Prostate gland (tissue), 2 donors: ENCODE measurements around the gene C2orf69. TPM values are rescaled to one million over a fixed set of nuclear protein-coding genes. Genes with fewer than 3 reads are reported as not detected.

Experiments
- DNase-seq: peaks from one replicate; pipeline ENCODE4 v3.0.0-alpha.2; 2019; ENCODE audit warnings: low spot score
- H3K27ac ChIP-seq, 2 donors: fragments of 200-600 bp; sonication (generic); 2 replicates each; pipeline ENCODE4 v1.5.1; 2017 to 2019
- H3K27me3 ChIP-seq: fragments of 200-600 bp; sonication (generic); replicated peaks from 2 replicates; pipeline ENCODE4 v1.5.1; 2019; ENCODE audit not compliant: insufficient read depth
- H3K36me3 ChIP-seq, 2 donors: fragments of 200-600 bp; sonication (generic); 1 replicate in 1 of 2; 2 replicates in 1 of 2; pipeline versions ENCODE4 v1.5.1 to v1.8.1; 2017 to 2019
- H3K4me1 ChIP-seq: fragments of 200-600 bp; sonication (generic); replicated peaks from 2 replicates; pipeline ENCODE4 v1.5.1; 2019
- H3K4me3 ChIP-seq, 2 donors: fragments of 200-600 bp; sonication (generic); 2 replicates each; pipeline ENCODE4 v1.5.1; 2017 to 2019
- H3K9me3 ChIP-seq: fragments of 200-600 bp; sonication (generic); 2 replicates; pipeline ENCODE4 v1.5.1; 2017
- CTCF ChIP-seq, 4 experiments: fragments of 200-600 bp in 2 of 4; fragments of 450-650 bp in 2 of 4; sonication (generic) in 2 of 4; IDR thresholded peaks; 1 replicate in 3 of 4; 2 replicates in 1 of 4; pipeline ENCODE4 v1.5.1; 2016 to 2019; ENCODE audit warnings: antibody characterized with exemption in 4 of 4, mild to moderate bottlenecking in 2 of 4, moderate library complexity in 2 of 4
- POLR2A ChIP-seq: fragments of 450-650 bp; IDR thresholded peaks from one replicate; pipeline ENCODE4 v1.6.1; 2016; ENCODE audit warnings: antibody characterized with exemption, mild to moderate bottlenecking
- POLR2AphosphoS5 ChIP-seq: sonication (generic); formaldehyde crosslinking; IDR thresholded peaks from one replicate; pipeline ENCODE4 v1.6.1; 2017; ENCODE audit warnings: antibody characterized with exemption
- WGBS: methylation state at CpG from one replicate; pipeline ENCODE4 v1.1.5; 2018; 5-methylcytosine and 5-hydroxymethylcytosine counted together
- intact Hi-C: fragments of 100-400 bp; cut with DNase I; formaldehyde crosslinking; loops from one replicate; pipeline ENCODE4 v1.14.2; 2022
- total RNA-seq, 2 donors: library from RNA; depleted of rRNA; stranded (reverse); fragments of >200 nt; gene quantifications; one replicate each; pipeline ENCODE4 v1.1.0, GENCODE V29; 2016

The C2orf69 gene
- total RNA-seq, 2 donors from 2014 or later: 9.5 to 12.8 TPM

- intact Hi-C loops: no loop called here
- H3K4me1 ChIP-seq: no peaks in the 10 kb centered on the region
- 85% methylated on average over 1 of the region's 1 CpG for WGBS
- no peaks in the 10 kb centered on the region for H3K27me3 ChIP-seq
- H3K9me3 ChIP-seq: no peaks in the 10 kb centered on the region
- no peaks in the 10 kb centered on the region for H3K36me3 ChIP-seq
- no peak for DNase-seq
- no peak overlapping the region for H3K27ac ChIP-seq
- TF ChIP-seq POLR2A (no peak), CTCF (IDR thresholded peaks at IDR 0.05) (no peak)
- no peak overlapping the region for H3K4me3 ChIP-seq
Observed at GRCh38 chr2:199869227-199869541, 41.9 kb upstream of the C2orf69 start.

- intact Hi-C loops: no loop called here
- TF ChIP-seq POLR2AphosphoS5 (no peak), POLR2A (no peak), CTCF (IDR thresholded peaks at IDR 0.05) (no peak)
- Histone ChIP-seq H3K9me3 (no peaks in the 10 kb centered on the region), H3K4me1 (no peaks in the 10 kb centered on the region), H3K36me3 (no peaks in the 10 kb centered on the region), H3K27ac (no peak overlapping the region), H3K27me3 (no peaks in the 10 kb centered on the region), H3K4me3 (no peak overlapping the region)
- no peak for DNase-seq
- 62% methylated on average over 1 of the region's 1 CpG for WGBS
Observed at GRCh38 chr2:199869653-199870052, 41.4 kb upstream of the C2orf69 start.

GRCh38 chr2:199870581-199870980 lies 40.5 kb upstream of the C2orf69 start:
- no peak for TF ChIP-seq POLR2AphosphoS5
- no peak for TF ChIP-seq POLR2A
- no peak for TF ChIP-seq CTCF (IDR thresholded peaks at IDR 0.05)

GRCh38 chr2:199874209-199874608 lies 36.9 kb upstream of the C2orf69 start:
- Histone ChIP-seq H3K4me3 (no peak overlapping the region), H3K9me3 (no peaks in the 10 kb centered on the region), H3K36me3 (no peaks in the 10 kb centered on the region), H3K27me3 (no peaks in the 10 kb centered on the region), H3K4me1 (no peaks in the 10 kb centered on the region), H3K27ac (no peak overlapping the region)
- intact Hi-C loops: no loop called here
- WGBS: 100% methylated on average over 1 of the region's 1 CpG
- TF ChIP-seq CTCF (IDR thresholded peaks at IDR 0.05): no peak
- TF ChIP-seq POLR2AphosphoS5: no peak
- no peak for TF ChIP-seq POLR2A
- DNase-seq: no peak

More at GRCh38 chr2:199870581-199870980, 40.5 kb upstream of the C2orf69 start:
- Histone ChIP-seq H3K9me3 (no peaks in the 10 kb centered on the region), H3K27me3 (no peaks in the 10 kb centered on the region), H3K4me3 (no peak overlapping the region), H3K4me1 (no peaks in the 10 kb centered on the region), H3K27ac (no peak overlapping the region), H3K36me3 (no peaks in the 10 kb centered on the region)
- intact Hi-C loops: no loop called here
- 29% methylated on average over 1 of the region's 1 CpG for WGBS
- no peak for DNase-seq

GRCh38 chr2:199875400-199875799 lies 35.7 kb upstream of the C2orf69 start:
- H3K27me3 ChIP-seq: no peaks in the 10 kb centered on the region
- TF ChIP-seq POLR2A (no peak), POLR2AphosphoS5 (no peak), CTCF (IDR thresholded peaks at IDR 0.05) (no peak)
- no peak overlapping the region for H3K27ac ChIP-seq
- no peak overlapping the region for H3K4me3 ChIP-seq
- intact Hi-C loops: no loop called here
- no peaks in the 10 kb centered on the region for H3K4me1 ChIP-seq
- H3K36me3 ChIP-seq: no peaks in the 10 kb centered on the region
- no peak for DNase-seq
- H3K9me3 ChIP-seq: no peaks in the 10 kb centered on the region
- WGBS: 91% methylated on average over 1 of the region's 1 CpG
